Lower leg skin (tissue), 3 donors: Measurements from ENCODE around the gene CMTM5.

Experiments used
- CTCF ChIP-seq, 3 donors: fragments of 450-650 bp; IDR thresholded peaks; one replicate each; pipeline ENCODE4 v1.5.1; 2016; ENCODE audit warnings: antibody characterized with exemption in 3 of 3, mild to moderate bottlenecking in 3 of 3, moderate library complexity in 2 of 3
- POLR2A ChIP-seq, 2 donors: fragments of 450-650 bp; IDR thresholded peaks; one replicate each; pipeline ENCODE4 v1.6.1; 2016 to 2017; ENCODE audit warnings: antibody characterized with exemption in 2 of 2, mild to moderate bottlenecking in 1 of 2, moderate library complexity in 1 of 2

- no peak for TF ChIP-seq CTCF (IDR thresholded peaks at IDR 0.05)
- no peak for TF ChIP-seq POLR2A (IDR thresholded peaks at IDR 0.05)
Observed at GRCh38 chr14:23361763-23362162, 15.1 kb upstream of the CMTM5 start.
